ENCODE results near the gene LPGAT1. TPM values are rescaled to one million over a fixed set of nuclear protein-coding genes. Genes with fewer than 3 reads are reported as not detected.
"Not testable (repeated sequence)": the region's sequence is repeated elsewhere in the genome, so short reads cannot be mapped to it uniquely, and the experiment has no call there.

LPGAT1 gene
- total and polyA plus RNA-seq, 8 donors = 17.1 to 47.1 (median 20.7) TPM

DNA sequence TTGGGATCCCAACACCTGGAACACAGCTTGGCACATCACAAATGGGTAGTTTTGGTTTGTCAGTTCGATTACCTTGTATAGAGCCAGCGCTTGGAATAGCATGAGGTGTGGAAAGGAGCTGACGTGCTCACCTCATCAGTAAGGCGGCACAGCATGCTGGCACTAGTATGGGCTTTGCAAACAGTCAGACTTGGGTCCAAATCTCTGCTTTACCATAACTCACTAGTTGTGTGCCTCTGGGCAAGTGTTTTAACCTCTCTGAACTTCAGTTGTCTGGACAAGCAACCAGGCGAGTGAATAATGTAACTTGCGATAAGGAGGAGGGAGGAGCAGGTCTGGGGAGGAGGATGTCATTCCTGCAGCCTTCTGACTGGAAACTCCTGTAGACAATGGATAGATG lies 128.8 kb downstream of the LPGAT1 start:
- H3K36me3 ChIP-seq = no peaks in the 10 kb centered on the region
- H3K27ac ChIP-seq = no peak overlapping the region
- no peaks in the 10 kb centered on the region for H3K9me3 ChIP-seq
- ATAC-seq (no peak), DNase-seq (no peak)
- peaks cover 0 to 17% of the 10 kb centered on the region in 2 donors for H3K27me3 ChIP-seq
- intact Hi-C loops (cut with DNase I) = loop anchor here in 1 of 2 donors (5.0 kb wide), 1 partner anchor 131 kb away; the partner anchor contains the start of gene LPGAT1
- no peak for TF ChIP-seq CTCF (IDR thresholded peaks at IDR 0.05)
- H3K4me1 ChIP-seq = peaks cover 3 to 11% of the 10 kb centered on the region in 2 donors
- H3K4me3 ChIP-seq = no peak overlapping the region

DNA sequence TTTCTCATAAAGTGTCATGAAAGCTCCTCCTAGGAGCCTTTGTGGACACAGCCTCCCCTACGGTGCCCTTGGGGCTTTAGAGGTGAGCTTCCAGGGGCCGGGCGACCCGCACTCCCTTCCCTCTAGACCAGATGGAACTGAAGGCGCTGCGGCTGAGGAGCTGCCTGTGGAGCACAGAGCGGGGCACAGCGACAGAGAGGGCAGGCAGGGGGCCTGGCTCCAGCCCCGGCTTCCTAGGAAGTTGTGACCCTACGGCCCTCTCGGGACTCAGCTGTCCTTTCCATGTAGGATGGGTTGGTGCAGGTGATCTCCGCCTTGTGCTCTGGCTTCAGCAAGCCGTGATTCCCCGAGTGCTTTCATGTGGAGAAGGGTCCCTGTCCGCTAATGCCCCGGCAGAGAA lies 131.5 kb downstream of the LPGAT1 start:
- intact Hi-C loops (cut with DNase I) = no loop called here

DNA sequence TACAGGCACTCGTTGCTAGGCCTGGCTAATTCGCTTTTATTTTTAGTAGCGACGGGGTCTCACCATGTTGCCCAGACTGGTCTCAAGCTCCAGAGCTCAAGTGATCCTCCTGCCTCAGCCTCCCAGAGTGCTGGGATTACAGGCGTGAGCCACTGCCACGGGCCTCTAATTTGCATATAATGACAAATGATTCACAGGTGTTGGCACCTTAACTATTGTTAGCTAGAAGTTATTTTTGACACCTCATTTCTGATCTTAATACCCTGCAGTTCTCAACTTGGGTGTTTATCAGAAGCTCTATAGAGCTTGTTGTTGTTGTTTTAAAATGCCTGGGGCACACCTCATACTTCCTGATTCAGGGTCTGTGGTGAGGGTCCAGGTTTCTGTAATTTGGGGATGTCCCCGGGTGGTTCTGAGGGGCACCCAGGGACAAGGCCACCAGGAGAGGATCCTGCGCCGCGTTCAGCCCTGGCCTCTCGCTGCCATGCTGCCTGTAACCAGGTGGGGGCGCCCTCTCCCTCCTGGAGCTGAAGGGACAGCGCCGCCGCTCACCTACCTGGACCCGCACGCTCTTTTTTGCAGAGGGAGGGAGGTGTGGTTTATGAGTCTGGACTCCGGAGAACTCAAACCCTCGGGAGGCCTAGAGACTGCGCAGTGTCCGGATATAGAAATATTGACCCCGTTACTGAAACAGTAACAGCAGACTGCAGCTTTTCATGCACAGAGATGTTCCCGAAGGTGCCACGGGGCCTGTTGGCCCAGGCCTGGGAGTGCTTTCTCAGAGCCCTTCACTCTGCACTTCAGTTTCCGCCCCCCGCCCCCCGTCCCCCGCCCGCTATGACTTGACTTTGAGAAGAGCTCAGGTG lies 132.2 kb downstream of the LPGAT1 start:
- peak; percentile 23 to 96 (median 78) for DNase-seq
- intact Hi-C loops (cut with DNase I) = no loop called here
- H3K9me3 ChIP-seq = peaks cover 0 to 3% of the 10 kb centered on the region in 2 donors
- peaks cover 3 to 11% of the 10 kb centered on the region in 2 donors for H3K4me1 ChIP-seq
- peaks cover 0 to 17% of the 10 kb centered on the region in 2 donors for H3K27me3 ChIP-seq
- peak; percentile 100 for ATAC-seq
- no peak overlapping the region for H3K4me3 ChIP-seq
- peak; percentile 88 to 91 for TF ChIP-seq CTCF (IDR thresholded peaks at IDR 0.05)
- no peak overlapping the region for H3K27ac ChIP-seq
- no peaks in the 10 kb centered on the region for H3K36me3 ChIP-seq

More for the DNA sequence above, 131.5 kb downstream of the LPGAT1 start:
- Histone ChIP-seq H3K27me3 (peaks cover 0 to 17% of the 10 kb centered on the region in 2 donors), H3K36me3 (no peaks in the 10 kb centered on the region), H3K4me1 (peaks cover 3 to 11% of the 10 kb centered on the region in 2 donors), H3K9me3 (peaks cover 0 to under 1% of the 10 kb centered on the region in 2 donors), H3K4me3 (no peak overlapping the region), H3K27ac (no peak overlapping the region)
- DNase-seq = peak in 1 of 4 donors; percentile 74
- peak; percentile 36 for ATAC-seq
- no peak for TF ChIP-seq CTCF (IDR thresholded peaks at IDR 0.05)

- Histone ChIP-seq H3K27ac (no peak overlapping the region), H3K4me3 (no peak overlapping the region), H3K27me3 (peaks cover 0 to 17% of the 10 kb centered on the region in 2 donors), H3K4me1 (peaks cover 3 to 11% of the 10 kb centered on the region in 2 donors), H3K9me3 (peaks cover 0 to 3% of the 10 kb centered on the region in 2 donors), H3K36me3 (no peaks in the 10 kb centered on the region)
- TF ChIP-seq CTCF (IDR thresholded peaks at IDR 0.05) = no peak
- intact Hi-C loops (cut with DNase I) = no loop called here
- DNase-seq = no peak
- no peak for ATAC-seq
Measured at GRCh38 chr1:211697356-211697755, 133.2 kb downstream of the LPGAT1 start.

DNA sequence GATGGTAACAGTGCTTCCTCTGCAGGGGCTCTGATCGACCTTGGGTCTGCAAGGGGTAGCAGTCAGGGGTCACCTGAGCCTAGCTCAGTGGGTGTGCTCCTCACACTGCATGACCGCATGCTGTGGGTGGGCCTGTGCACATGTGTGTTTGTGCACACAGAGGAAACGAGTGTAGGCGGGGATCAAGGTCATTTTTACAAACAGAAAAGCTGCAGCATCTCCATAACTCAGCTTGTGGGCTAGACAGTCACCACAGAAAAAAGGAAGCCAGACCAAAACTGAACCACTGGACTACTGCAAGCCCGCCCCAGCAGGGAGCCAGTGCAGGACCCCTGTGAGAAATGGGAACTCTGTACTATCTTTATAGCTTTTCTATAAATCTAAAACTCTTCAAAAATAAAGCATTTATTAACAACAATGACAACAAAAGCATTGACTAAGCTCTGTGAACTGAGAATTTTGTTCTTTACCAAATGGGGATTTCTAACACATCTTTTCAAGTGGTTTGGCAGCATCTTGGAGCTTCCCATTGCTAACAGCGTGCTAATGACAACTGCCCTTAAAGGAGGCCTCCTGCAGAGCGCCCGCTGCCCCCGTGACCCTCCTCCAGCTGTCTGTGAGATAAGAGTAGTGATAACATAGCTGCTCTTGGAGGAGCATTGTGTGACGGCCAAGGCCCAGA lies 135.3 kb downstream of the LPGAT1 start:
- Histone ChIP-seq H3K27me3 (peaks cover 0 to 17% of the 10 kb centered on the region in 2 donors), H3K36me3 (no peaks in the 10 kb centered on the region), H3K4me1 (peaks cover 3 to 11% of the 10 kb centered on the region in 2 donors), H3K4me3 (no peak overlapping the region), H3K9me3 (peaks cover 0 to 3% of the 10 kb centered on the region in 2 donors), H3K27ac (no peak overlapping the region)
- intact Hi-C loops (cut with DNase I) = no loop called here
- no peak for TF ChIP-seq CTCF (IDR thresholded peaks at IDR 0.05)
- no peak for DNase-seq
- ATAC-seq = no peak

DNA sequence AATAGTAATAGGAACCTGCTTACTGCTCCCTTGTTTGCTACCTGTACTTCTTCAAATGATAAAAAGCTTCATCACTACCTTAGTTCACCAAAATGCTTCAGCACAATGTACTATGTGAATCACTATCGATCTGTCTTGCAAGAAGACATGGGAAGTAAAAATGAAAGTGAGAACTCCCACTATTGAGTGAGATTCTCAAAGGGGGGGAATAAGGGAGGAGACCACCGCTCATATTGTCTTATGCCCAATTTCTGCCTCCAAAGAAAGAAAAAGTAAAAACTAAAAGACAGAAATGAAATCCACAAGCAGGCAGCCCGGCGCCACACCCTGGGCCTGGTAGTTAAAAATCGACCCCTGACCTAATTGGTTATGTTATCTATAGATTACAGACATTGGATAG lies 136.7 kb downstream of the LPGAT1 start:
- H3K4me1 ChIP-seq; ATAC-seq; H3K27ac ChIP-seq; H3K36me3 ChIP-seq; intact Hi-C loops (cut with DNase I); H3K27me3 ChIP-seq; DNase-seq; H3K9me3 ChIP-seq; H3K4me3 ChIP-seq: not testable (repeated sequence)
